Stimulated activated naive CD4-positive, alpha-beta T cell (primary cell): ENCODE measurements around the gene GJC2.
A peak's percentile ranks its signal among the peaks of the same experiment; 100 is the strongest.

ENCODE experiments used
- DNase-seq, 6 experiments: peaks; one replicate each; lab custom pipeline; 2025; lab: John Stamatoyannopoulos, UW

Gene GJC2

DNA sequence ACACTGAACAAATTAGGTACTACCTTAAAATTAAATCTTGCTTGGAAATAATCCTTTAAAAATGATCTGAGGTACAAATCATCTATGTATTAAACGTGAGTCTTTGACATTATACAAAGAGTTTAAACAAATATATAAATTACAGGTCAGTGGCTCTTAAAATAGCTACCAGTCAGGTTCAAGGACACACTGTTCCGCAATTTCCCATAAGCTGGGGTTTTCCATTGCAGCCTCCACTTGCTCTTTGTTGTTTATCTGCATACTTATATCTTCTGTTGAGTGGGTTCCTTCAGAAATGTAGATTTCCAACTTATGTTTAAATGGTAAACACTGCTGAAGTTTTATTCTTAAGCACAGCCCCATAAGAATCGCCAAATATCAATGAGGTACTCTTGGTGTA is 34.9 kb upstream of the GJC2 start:
- no peak for DNase-seq

DNA sequence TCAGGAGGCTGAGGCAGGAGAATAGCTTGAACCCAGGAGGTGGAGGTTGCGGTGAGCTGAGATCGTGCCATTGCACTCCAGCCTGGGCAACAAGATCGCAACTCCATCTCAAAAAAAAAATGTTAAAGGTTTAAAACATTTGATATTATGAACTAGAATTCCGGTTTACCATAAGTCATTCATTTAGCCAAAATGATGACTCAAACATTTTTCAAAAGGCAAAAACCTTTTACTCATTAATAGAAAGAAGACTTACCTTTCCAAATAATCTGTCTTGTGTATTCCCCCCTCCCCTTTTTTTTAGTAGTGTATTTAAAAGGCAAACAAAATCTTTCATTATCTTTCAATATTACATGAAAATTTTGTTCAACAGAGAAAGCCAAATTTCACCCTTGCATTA is 32.4 kb upstream of the GJC2 start:
- no peak for DNase-seq

DNA sequence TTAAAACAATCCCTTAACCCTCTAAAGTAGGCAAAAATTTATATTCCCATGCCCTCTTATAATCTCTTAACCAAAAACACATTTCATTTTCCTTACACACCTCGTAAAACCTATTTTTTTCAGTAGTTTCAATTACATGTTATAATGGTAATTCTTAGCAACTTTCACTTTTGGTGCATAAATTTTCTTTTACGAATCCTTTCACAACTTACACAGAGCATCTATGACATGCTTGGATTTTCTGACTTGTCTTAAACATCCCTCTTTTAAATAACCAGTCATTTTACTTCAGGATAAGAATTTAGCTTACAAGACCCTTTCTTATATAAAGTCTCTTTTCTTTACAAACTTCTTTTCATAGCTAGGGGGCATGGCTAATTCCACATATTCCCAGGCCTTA is 31.7 kb upstream of the GJC2 start:
- DNase-seq: no peak

DNA sequence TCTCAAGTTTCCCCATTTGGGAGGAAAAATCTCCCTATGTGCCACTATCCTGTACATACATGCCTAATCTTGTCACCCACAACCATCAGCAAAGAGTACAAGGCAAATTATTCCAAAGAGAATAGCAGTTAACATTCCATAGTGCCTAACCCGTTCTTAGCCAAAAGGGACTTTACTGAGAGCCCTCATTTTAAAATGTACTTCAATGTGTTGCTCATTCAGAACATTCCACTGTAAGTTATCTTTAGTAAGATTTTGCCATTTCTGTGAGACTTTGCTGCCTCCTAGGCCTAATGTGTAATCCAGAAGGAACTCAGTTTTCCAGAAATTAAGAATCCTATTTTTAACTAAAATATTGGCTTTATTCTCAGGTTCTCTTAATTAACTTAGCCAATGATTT is 29.4 kb upstream of the GJC2 start:
- no peak for DNase-seq

DNA sequence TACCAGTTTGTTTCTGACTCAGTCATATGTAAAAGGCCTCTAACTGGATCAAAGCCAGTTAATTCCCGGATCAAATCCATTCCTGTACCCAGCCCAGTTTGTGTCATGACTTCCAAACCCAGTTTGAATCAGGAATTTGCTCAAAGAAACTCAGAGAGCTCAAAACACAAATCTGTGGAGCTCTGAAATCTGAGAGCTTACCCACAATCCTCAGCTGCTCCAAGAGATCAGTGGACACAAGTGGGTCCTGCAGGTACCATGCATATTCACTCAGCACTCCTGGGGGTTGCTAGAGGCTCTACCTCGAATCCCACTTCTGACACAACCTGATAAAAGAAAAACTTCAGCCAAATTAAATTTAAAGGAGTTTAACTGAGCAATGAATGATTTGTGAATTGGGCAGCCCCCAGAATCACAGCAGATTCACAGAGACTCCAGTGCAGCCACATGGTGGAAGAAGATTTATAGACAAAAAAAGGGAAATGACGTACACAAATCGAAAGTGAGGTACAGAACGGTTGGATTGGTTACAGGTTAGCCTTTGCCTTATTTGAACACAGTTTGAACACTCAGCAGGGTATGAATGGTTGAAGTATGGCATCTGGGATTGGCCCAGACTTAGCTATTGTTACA is 28.8 kb upstream of the GJC2 start:
- DNase-seq: no peak

DNA sequence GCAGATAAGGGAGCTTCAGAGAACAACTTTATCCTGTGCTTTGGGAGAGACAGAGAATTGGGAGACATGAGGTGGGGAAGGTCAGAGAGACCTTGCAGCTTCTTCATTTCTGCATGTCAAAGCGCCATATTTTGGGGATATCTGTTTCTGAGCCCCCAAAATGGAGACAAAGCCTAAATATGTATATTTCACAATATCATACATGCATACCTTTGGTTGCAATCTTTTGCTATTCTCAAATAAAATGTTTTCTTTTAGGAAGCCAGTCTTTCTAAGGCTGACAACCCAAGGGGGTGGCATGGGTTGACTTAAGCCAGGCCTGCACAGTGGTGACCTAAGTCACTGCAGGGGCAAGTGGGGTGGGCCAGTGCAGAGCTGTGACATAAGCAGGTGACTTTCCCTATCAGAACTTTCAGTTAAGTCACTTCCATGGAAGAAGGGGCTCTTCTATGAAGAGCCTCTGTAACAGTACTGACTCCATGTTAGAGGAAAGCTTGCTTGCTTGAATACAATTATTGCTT is 26.7 kb upstream of the GJC2 start:
- no peak for DNase-seq

DNA sequence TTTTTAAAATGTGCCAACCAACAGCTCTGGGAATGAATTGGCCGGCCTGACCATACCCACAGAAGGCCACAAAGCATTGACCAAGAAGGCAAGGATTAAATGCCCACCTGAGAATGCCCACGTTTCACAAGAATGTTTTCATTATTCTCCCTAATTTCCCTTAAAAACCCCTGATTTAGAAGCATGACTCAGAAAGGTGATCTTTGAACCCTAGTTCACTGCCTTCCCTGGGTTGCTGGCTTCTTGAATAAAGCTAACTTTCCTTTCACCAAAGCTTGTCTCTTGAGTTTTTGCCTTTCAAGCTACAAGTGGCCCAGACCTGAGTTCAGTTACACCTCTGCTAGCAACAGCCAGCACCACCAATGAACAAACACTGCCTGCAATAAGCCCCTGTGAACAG is 26.2 kb upstream of the GJC2 start:
- DNase-seq: no peak

DNA sequence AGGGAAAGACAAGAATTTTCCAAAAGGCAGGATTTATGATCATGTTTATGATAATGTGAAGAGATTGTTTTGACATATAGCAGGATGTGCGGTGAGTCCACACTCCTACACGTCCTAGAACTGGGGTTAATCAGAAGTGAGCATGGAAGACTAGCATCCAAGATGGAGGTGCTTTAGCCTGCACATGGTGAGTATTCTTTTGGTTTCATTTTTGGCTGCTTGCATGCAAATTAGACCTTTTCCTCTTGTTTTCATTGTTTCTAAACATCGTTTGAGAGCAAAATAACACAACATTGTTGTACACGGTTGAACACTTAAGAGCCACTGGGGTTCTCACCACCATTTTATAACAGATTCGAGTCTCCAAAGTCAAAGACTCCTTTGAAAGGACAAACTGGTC is 24.5 kb upstream of the GJC2 start:
- DNase-seq: no peak

DNA sequence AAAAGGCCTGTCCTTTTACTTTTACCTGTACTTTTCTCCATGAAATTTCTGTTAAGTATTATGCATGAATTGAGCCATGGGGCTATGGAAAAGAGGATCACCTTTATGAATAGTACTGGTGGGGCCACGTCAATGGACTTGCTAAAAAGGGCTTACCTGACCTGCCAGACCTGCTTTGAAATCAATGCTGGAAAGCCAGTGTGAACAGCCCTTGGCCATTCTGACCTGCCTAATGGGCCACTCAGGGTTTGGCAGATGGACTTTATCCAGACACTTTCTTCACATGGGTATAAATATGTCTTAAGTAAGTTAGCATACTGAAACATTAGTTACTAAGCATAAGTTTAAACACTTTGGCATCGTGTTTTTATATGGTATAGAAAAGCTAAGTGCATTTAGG is 18.0 kb upstream of the GJC2 start:
- DNase-seq: no peak

DNA sequence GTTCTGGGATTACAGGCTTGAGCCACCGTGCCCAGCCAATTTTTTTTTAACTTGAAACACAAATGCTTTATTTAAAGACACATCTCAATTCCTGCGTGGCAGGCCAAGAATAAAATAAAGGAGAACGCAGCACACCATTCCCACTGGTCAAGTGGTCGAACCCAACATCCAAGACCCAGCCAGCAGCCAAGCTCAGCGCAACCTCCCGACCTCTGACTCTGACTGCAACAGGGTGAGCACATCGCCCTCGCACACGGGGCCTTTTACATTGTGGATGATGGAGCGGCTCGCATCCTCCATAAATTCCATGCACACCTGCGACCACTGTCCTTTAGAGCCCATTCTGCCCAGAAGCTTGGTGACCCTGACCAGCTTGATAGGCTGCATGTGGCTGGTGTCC is 15.1 kb upstream of the GJC2 start:
- DNase-seq: no peak

DNA sequence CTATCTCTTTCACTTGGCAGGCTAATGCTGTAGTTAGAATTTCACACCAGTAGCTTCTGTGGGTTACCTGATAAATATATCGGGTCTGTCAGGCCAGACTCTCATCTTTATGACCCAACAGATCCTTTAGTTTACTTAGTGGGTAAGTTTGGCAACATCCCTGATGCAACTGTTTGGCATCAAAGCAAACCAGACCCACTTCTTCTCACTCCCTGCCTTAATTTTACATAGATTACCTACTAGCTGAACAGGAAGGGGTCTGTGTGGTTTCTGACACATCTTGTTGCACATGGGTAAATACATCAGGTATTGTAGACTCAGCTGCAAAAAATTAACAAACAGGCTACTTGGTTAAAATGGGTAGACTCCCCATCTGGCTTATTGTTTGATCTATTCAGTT is 12.8 kb upstream of the GJC2 start:
- DNase-seq: no peak

DNA sequence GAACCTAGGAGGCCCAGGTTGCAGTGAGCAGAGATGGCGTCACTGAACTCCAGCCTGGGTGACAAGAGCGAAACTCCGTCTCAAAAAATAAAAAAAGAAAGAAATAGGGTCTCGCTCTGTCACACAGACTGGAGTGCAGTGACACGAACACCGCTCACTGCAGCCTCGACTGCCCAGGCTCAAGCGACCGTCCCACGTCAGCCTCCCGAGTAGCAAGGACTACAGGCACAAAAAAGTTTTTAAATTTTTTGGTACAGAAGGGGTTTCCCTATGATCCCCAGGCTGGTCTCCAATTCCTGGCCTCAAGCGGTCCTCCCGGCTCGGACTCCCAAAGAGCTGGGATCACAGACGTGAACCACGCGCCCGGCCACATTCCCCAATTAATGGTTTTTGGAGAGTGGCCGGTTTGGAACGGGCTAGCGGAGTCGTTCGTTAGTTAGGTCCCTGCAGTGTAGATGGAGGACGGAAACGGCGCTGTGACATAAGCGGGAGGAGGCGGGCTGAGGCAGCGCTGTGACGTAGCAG is 10.3 kb upstream of the GJC2 start:
- DNase-seq: no peak

DNA sequence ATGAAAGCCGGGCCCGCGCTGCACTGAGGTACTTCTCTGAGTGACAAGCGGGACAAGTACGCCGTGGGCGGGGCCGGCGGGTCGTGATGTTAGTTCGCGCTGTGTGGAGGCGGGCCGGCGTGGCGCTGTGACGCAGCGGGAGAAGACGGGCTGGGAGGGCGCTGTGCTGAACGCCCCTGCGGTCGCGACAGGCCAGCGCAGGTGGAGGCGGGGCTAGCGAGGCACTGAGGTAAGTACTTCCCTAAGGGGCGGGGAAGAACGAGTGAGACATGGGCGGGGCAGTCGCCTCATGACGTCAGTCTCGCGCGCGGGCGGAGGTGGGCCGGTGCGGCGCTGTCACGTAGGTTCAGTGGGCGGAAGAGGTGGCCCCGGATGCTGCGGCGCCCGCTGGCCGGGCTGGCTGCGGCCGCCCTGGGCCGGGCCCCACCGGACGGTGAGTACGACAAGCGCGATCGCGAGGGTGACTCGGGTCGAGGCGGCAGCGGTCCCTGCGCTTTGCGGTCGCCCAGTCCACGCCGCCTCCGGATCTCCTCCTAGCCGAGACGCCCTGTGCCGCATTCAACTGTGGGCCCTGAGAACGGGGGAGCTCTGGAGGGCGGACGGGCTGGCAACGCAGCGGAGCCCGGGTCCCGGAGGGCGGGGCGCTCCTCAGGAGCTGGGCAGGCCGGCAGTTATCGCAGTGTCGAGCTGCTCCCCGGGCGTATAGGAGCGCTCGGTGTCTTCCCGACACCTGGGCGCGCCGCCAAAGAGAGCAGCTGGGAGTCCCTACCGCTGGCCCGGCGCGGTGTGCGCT is 9.6 kb upstream of the GJC2 start, which contains the start of gene GUK1:
Gene GUK1 (plus strand): TSS at position 349 of the 793 bp plus-strand sequence. CDS start 24 bp downstream, at position 373.
- peak; percentile 99 to 100 (median 100) for DNase-seq

DNA sequence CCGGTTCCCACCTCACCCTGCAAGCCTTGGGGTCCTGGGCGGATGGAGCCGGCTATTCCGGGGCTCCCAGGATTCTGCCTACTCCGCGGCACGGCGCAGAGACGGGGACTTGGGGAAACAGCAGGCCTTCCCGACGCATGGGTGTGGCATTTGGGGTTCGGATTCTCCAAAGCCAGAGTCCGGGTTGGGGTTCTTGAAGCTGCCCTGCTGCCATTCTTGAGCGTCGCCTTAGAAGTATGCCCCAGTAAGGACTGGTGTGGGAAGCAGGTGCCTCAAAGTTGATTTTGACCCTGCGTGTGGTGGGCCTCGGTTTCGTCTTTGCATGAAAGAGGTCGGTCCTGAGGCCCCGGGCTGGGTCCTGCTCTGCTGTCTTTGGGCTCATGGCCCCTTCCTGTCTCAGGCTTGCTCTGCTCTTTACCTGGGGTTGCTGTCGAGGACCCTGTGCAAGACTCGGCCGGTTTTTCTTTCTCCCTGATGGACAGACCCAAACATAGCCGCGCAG is 9.0 kb upstream of the GJC2 start:
- DNase-seq: no peak

DNA sequence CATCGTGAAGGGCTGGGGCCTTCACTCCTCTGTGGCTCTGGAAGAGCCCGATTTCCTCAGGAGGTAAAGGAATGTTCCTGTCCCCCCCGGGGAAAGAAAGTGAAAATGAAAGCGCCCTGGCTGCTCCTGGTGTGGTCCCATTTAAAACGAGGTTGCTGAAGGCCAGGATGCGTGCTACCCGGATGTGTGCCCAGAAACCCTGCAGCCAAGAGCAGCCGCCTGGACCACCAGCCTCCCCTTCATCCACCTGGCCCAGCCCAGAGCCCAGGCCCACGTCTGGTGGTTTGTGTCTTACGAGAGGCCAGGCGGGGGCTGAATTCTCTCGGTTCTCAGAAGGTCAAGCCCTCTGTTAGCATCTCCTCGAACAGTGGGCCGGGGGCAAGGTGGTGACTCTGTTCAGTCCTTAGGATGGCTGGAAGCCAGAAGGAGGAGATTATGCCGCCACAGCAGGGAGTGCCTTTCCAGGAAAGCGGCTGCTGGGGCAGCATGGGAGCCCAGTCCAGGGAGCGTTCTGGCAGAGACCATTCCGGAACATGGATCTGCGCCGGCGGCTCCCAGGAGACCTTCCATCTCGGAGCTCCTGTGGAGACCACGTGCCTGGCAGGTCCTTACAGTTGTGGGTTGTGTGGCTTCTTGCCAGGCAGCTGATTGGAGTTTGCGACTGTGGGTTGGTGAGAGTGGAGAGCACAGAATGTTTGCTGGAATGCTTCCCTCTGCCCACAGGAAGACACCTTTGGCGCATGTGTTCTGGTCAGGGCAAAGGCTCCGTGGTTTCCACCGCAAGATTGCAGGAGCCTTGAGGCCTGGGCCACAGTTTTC is 8.3 kb upstream of the GJC2 start:
- DNase-seq: peak in 2 of 6 experiments; percentile 16 to 35

DNA sequence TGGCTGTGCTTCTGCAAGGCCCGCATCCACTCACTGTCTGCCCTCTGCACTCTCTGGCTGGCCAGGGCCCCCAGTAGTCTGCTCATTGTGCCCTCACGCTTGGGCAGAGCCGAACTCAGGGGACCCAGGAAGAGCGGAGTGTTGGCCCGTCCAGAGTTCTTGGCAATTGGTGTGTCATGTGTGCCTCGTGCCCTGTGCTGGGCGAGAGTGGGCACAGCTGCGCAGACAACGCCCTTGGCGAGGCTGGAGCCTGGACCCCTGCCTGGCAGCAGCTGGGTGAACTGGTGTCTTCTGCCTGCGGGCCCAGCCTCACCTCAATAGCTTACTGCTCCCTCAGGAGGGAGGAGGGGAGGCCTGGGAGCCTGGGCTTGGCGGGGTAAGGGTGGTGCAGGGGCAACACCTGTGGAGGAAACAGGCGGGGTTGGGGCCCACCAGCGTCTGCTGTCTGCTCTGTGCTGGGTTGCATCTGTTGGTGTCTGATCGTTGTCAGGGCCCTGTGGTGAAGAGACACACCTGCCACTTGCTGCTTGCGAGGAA is 7.5 kb upstream of the GJC2 start:
- DNase-seq: no peak

DNA sequence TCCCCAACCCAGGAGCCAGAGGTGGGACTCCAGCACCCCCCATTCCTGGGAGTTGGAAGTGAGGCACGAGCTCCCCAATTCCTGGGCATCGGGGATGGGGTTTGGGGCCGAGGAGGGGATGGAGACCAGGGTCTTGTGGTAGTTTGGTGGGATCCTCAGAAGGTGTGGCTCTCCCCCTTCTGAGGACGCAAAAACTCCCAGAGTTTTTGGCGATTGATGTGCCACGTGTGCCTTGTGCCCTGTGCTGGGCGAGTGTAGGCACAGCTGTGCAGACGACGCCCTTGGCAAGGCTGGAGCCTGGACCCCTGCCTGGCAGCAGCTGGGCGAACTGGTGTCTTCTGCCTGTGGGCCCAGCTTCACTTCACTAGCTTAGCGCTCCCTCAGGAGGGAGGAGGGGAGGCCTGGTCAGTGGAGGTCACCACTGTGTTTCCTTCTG is 7.0 kb upstream of the GJC2 start:
- no peak for DNase-seq

DNA sequence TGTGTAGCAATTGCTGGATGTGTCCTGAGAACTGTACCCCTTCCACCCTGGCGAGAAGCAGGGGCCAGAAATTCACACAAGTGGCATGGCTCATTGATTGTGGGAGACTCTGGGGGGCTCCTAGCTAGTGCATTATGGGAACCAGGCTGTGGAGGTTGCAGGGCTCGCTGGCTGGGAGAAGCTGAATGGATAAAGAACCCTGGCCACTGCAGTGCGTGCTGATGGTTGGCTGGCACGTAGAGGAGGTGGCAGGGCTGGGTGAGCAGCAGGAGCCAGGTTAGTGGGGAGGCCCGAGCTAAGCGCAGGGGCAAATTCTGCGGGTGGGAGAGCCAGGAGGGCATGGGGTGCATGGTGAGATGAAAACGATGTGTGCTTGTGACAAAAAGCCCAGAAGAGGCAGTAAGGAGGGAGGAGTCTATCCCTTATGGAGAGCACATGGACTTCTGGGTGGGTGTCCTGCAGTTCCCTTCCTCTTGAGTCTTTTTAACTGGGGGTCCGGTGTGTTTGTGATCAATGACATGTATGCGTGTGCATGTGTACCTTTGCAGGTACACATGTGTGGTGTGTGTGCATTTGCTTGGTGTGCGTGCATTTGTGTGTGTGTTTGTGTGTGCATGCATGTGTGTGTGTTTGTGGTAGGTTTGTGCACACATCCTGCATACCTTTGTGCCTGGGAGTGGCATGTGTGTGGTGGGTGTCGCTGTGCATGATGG is 6.1 kb upstream of the GJC2 start:
- no peak for DNase-seq

DNA sequence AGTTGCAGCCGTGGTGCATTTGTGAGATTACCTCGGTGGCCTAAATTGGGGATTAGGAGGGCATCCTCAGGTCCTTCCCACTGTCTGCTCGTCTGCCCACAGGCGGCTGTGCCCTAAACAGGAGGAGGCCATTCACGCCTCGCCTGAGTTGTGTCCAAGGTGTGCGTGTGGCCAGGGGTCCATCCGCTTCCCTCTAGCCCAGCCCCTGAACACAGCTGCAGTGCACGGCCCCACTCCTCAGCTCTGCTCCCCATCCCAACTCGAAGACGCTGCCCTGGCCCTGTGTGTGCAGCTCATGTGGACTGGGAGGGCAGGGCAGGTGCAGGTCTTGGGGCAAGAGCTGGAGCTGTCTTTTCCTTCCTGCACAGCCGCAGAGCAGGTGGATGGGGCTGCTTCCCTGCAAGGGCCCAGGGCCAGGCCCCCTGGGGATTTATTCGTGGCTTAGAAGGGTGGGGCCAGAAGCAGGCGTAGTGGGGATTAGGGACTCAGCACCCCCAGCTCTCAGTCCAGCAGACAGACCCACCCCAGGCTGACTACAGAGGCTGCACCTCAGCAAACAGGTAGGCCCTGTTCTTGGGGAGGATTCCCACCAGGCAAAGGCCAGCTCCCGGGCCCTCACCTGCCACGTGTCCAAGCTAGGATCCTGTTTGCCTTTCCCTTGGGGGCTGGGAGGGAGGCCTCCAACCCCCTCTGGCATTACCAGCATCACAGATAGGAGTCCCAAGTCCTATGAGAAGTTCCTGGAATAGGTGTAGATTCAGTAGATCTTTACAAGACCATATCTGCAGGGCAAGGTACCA is 5.3 kb upstream of the GJC2 start:
- no peak for DNase-seq

DNA sequence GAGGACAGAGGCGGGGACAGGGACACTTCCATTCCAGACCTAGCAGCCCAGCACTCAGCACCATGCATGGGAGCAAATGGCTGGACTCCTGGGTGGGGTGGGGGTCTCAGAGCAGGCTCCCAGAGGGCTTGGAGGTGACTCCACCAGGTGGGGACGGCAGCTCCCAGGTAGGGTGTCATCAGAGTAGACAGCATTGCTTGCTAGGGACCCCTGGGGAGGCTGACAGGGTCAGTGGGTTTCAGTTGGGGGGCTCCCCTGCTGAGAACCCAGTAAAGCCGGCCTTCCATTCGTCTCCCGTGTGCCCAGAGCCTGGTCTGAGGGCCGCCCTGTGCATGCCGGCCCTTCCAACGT is 4.8 kb upstream of the GJC2 start:
- DNase-seq: no peak
